ENCODE results near the gene TNS3. TPM values are rescaled to one million over a fixed set of nuclear protein-coding genes. Genes with fewer than 3 reads are reported as not detected.
A peak's percentile ranks its signal among the peaks of the same experiment; 100 is the strongest.

TNS3 gene
- total and polyA plus RNA-seq, 2 of the 13 experiments (the other 11 are each of a cell fraction or from before 2014, with no cell fraction given) = 52.9 to 55.7 TPM

DNA sequence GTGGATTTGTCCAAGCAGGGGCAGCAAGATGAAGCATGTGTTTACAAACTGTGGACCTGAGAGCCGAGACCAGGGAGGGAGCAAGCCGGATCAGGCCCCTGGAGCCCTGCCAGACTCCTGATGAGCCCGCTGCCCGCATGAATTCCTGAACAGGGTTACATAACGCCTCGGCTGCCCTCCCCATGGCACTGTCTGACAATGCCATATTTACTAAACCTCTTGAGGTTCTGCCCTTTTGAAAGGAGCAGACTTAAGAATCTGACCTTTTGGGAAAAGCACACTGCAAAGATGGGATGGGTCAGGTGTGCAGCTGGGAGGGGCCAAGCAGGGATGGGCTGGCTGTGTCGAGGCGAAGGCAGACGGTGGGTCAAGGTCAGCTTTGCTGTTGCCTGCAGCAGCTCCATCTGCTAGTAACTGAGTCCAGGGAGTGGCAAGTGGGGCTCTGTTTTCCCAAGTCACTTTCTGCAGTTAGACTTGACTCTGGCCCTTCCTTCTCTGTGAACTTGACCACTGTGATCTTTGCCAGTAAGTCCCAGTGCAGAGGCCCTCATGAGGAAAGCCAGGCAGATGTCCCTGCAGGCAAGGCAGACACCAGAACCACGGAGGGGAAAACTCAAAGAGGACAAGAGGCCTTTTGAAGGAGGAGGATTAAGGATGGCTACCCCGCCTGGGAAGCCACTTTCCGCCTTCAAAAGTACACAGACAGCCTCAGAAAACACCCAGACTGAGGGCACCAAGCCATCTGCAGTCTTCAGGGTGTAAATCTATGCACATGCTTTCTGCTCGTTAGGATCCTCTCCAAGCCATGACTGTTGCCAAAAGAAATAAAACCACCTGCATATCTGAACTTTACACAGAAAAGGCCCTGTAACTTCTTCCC lies 175.8 kb downstream of the TNS3 start (continued):
- TF ChIP-seq KDM2A (CRISPR knock-in tag; IDR thresholded peaks at IDR 0.05; ENCODE audit: borderline replicate concordance, low read depth) (0 out of 2 replicates have a peak, but pooled peaks have one; percentile 29), TCF7 (IDR thresholded peaks at IDR 0.05; ENCODE audit: low read depth) (no peak), ZNF766 (CRISPR knock-in tag; IDR thresholded peaks at IDR 0.05; ENCODE audit: borderline replicate concordance) (no peak), NBN (conservative IDR thresholded peaks at IDR 0.05) (no peak), PHF5A (CRISPR knock-in tag; IDR thresholded peaks at IDR 0.05; ENCODE audit: low read depth, unreplicated experiment) (no peak), RORA (CRISPR knock-in tag; IDR thresholded peaks at IDR 0.05) (no peak), SRY (CRISPR knock-in tag; IDR thresholded peaks at IDR 0.05) (no peak), ZNF878 (CRISPR knock-in tag; IDR thresholded peaks at IDR 0.05) (0 out of 2 replicates have a peak, but pooled peaks have one; percentile 63), ZNF430 (CRISPR knock-in tag; IDR thresholded peaks at IDR 0.05) (no peak), TMF1 (CRISPR knock-in tag; IDR thresholded peaks at IDR 0.05; ENCODE audit: low read depth) (peak; percentile 44; the same call in 1 of the 2 replicates), GZF1 (CRISPR knock-in tag; IDR thresholded peaks at IDR 0.05) (no peak), KLF6 (CRISPR knock-in tag; IDR thresholded peaks at IDR 0.05) (no peak), ZNF501 (CRISPR knock-in tag; IDR thresholded peaks at IDR 0.05) (0 out of 2 replicates have a peak, but pooled peaks have one; percentile 23), MBD4 (IDR thresholded peaks at IDR 0.05; ENCODE audit: borderline replicate concordance, low read length) (no peak), LCORL (IDR thresholded peaks at IDR 0.05) (no peak), LCORL (CRISPR knock-in tag; IDR thresholded peaks at IDR 0.05) (peak; percentile 38; the same call in 1 of the 2 replicates), ZNF782 (CRISPR knock-in tag; IDR thresholded peaks at IDR 0.05; ENCODE audit: borderline replicate concordance) (no peak), WIZ (CRISPR knock-in tag; IDR thresholded peaks at IDR 0.05) (no peak), RCOR2 (CRISPR knock-in tag; IDR thresholded peaks at IDR 0.05) (no peak), XBP1 (CRISPR knock-in tag; IDR thresholded peaks at IDR 0.05) (no peak)
- TF ChIP-seq, protein P1, sequence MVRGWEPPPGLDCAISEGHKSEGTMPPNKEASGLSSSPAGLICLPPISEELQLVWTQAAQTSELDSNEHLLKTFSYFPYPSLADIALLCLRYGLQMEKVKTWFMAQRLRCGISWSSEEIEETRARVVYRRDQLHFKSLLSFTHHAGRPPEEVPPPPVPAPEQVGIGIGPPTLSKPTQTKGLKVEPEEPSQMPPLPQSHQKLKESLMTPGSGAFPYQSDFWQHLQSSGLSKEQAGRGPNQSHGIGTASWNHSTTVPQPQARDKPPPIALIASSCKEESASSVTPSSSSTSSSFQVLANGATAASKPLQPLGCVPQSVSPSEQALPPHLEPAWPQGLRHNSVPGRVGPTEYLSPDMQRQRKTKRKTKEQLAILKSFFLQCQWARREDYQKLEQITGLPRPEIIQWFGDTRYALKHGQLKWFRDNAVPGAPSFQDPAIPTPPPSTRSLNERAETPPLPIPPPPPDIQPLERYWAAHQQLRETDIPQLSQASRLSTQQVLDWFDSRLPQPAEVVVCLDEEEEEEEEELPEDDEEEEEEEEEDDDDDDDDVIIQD (CRISPR knock-in tag; IDR thresholded peaks at IDR 0.05; ENCODE audit: low read depth) = no peak
- TF ChIP-seq, protein P2, sequence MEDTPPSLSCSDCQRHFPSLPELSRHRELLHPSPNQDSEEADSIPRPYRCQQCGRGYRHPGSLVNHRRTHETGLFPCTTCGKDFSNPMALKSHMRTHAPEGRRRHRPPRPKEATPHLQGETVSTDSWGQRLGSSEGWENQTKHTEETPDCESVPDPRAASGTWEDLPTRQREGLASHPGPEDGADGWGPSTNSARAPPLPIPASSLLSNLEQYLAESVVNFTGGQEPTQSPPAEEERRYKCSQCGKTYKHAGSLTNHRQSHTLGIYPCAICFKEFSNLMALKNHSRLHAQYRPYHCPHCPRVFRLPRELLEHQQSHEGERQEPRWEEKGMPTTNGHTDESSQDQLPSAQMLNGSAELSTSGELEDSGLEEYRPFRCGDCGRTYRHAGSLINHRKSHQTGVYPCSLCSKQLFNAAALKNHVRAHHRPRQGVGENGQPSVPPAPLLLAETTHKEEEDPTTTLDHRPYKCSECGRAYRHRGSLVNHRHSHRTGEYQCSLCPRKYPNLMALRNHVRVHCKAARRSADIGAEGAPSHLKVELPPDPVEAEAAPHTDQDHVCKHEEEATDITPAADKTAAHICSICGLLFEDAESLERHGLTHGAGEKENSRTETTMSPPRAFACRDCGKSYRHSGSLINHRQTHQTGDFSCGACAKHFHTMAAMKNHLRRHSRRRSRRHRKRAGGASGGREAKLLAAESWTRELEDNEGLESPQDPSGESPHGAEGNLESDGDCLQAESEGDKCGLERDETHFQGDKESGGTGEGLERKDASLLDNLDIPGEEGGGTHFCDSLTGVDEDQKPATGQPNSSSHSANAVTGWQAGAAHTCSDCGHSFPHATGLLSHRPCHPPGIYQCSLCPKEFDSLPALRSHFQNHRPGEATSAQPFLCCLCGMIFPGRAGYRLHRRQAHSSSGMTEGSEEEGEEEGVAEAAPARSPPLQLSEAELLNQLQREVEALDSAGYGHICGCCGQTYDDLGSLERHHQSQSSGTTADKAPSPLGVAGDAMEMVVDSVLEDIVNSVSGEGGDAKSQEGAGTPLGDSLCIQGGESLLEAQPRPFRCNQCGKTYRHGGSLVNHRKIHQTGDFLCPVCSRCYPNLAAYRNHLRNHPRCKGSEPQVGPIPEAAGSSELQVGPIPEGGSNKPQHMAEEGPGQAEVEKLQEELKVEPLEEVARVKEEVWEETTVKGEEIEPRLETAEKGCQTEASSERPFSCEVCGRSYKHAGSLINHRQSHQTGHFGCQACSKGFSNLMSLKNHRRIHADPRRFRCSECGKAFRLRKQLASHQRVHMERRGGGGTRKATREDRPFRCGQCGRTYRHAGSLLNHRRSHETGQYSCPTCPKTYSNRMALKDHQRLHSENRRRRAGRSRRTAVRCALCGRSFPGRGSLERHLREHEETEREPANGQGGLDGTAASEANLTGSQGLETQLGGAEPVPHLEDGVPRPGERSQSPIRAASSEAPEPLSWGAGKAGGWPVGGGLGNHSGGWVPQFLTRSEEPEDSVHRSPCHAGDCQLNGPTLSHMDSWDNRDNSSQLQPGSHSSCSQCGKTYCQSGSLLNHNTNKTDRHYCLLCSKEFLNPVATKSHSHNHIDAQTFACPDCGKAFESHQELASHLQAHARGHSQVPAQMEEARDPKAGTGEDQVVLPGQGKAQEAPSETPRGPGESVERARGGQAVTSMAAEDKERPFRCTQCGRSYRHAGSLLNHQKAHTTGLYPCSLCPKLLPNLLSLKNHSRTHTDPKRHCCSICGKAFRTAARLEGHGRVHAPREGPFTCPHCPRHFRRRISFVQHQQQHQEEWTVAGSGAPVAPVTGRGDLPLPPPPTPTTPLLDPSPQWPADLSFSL (CRISPR knock-in tag; IDR thresholded peaks at IDR 0.05) = no peak
- TF ChIP-seq, protein P3, sequence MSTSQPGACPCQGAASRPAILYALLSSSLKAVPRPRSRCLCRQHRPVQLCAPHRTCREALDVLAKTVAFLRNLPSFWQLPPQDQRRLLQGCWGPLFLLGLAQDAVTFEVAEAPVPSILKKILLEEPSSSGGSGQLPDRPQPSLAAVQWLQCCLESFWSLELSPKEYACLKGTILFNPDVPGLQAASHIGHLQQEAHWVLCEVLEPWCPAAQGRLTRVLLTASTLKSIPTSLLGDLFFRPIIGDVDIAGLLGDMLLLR (CRISPR knock-in tag; IDR thresholded peaks at IDR 0.05) = no peak

All from HepG2 (cell line).